IPS-NIHi11 (cell line): ENCODE results near the gene NUP107.

Experiments
- DNase-seq: peaks from one replicate; pipeline ENCODE4 v3.0.0; 2012; ENCODE audit warnings: mixed read lengths, low spot score

NUP107 gene

GRCh38 chr12:68743356-68743755 is 56.6 kb downstream of the NUP107 start:
- no peak for DNase-seq

GRCh38 chr12:68745376-68745903 is 58.7 kb downstream of the NUP107 start:
- DNase-seq, result no peak

- DNase-seq, result peak; percentile 99
Measured at GRCh38 chr12:68745904-68746571, 59.3 kb downstream of the NUP107 start, which contains the start of gene SLC35E3. Gene SLC35E3 (plus strand): TSS chr12:68746176. CDS start chr12:68746378, 202 bp downstream.

- DNase-seq, result peak; percentile 49
Measured at GRCh38 chr12:68746572-68747180, 59.9 kb downstream of the NUP107 start.

- DNase-seq, result no peak
Measured at GRCh38 chr12:68749443-68749842, 62.7 kb downstream of the NUP107 start.

- DNase-seq, result no peak
Measured at GRCh38 chr12:68749861-68750260, 63.1 kb downstream of the NUP107 start.

GRCh38 chr12:68750506-68750905 is 63.7 kb downstream of the NUP107 start:
- DNase-seq, result no peak

GRCh38 chr12:68755536-68756243 is 68.9 kb downstream of the NUP107 start:
- no peak for DNase-seq

GRCh38 chr12:68759852-68760251 is 73.1 kb downstream of the NUP107 start:
- no peak for DNase-seq

- no peak for DNase-seq
Measured at GRCh38 chr12:68760806-68761441, 74.1 kb downstream of the NUP107 start.

- no peak for DNase-seq
Measured at GRCh38 chr12:68761442-68761812, 74.6 kb downstream of the NUP107 start.

- no peak for DNase-seq
Measured at GRCh38 chr12:68761901-68762630, 75.3 kb downstream of the NUP107 start.

GRCh38 chr12:68762691-68763090 is 75.9 kb downstream of the NUP107 start:
- DNase-seq, result no peak

GRCh38 chr12:68765696-68766095 is 78.9 kb downstream of the NUP107 start:
- no peak for DNase-seq

- DNase-seq, result no peak
Measured at GRCh38 chr12:68766646-68767045, 79.9 kb downstream of the NUP107 start.

- no peak for DNase-seq
Measured at GRCh38 chr12:68767191-68767590, 80.4 kb downstream of the NUP107 start.

- DNase-seq, result no peak
Measured at GRCh38 chr12:68768431-68768939, 81.7 kb downstream of the NUP107 start.

- no peak for DNase-seq
Measured at GRCh38 chr12:68769941-68770340, 83.2 kb downstream of the NUP107 start.

GRCh38 chr12:68771223-68771925 is 84.6 kb downstream of the NUP107 start:
- DNase-seq, result no peak

- no peak for DNase-seq
Measured at GRCh38 chr12:68772714-68773113, 85.9 kb downstream of the NUP107 start.

GRCh38 chr12:68773582-68773981 is 86.8 kb downstream of the NUP107 start:
- DNase-seq, result no peak
